HepG2 (cell line): Measurements from ENCODE around the gene C6orf132.

Source experiments
- CREM ChIP-seq, 2 experiments: sonication (generic) in 1 of 2; formaldehyde crosslinking in 1 of 2; IDR thresholded peaks; 2 replicates each; pipeline versions ENCODE4 v1.4.0 to v1.6.1; 2016 to 2020; ENCODE audit warnings: antibody characterized with exemption in 1 of 2, mild to moderate bottlenecking in 1 of 2, missing genetic modification reagents in 1 of 2
- TAF1 ChIP-seq: sonication (generic); formaldehyde crosslinking; IDR thresholded peaks from 2 replicates; pipeline ENCODE4 v1.4.0; 2020; ENCODE audit warnings: missing genetic modification reagents
- ZNF296 ChIP-seq: sonication (generic); formaldehyde crosslinking; conservative IDR thresholded peaks from 2 replicates; pipeline ENCODE4 v1.5.0; 2020; ENCODE audit warnings: mild to moderate bottlenecking, missing genetic modification reagents

- no peak for TF ChIP-seq ZNF296 (CRISPR knock-in tag)
- TF ChIP-seq TAF1 (CRISPR knock-in tag) = no peak
- TF ChIP-seq CREM (IDR thresholded peaks at IDR 0.05) = no peak
- no peak for TF ChIP-seq CREM (CRISPR knock-in tag; IDR thresholded peaks at IDR 0.05)
These were observed 760 bp downstream of the C6orf132 start for GRCh38 chr6:42141603-42142117.
